ENCODE results near the gene TMA7B.

TMA7B gene

DNA sequence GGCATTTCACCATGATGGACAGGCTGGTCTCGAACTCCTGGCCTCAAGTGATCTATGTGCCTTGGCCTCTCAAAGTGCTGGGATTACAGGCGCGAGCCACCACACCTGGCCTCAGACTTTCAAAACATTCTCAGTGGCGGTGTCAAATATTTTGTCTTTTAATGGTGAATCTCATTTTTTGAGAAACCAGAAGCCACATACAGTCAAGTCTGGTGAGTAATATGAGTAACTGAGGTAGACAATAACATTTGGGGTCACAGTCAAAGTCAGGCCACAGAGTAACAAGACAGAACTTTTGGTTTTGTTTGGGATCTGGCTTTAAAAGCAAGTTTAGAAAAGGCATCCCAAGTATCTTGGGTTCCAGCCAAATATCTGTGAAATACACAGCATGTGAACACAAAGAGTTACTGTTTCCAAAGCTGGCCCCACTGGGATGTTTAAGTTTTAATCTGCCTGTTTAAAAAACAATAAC lies 5.6 kb upstream of the TMA7B start:
- DNase-seq, result no peak

DNA sequence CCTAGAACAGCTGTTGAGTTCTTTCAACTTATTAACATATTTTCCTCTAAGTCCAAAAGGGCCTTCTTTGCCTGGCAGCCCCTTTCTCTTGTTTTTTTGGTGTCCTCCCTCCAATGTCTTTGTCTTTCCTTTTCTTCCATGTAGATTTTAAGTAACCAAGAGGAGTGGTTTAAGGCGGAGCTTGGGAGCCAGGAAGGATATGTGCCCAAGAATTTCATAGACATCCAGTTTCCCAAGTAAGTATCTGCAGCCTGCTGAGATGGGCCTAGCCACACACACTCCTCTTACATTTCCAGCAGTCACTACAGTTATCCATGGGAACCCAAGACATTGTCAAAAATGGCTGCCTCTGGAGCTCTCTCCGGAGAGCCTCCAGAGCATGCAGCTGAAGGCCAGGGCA lies 4.5 kb upstream of the TMA7B start:
- no peak for DNase-seq

DNA sequence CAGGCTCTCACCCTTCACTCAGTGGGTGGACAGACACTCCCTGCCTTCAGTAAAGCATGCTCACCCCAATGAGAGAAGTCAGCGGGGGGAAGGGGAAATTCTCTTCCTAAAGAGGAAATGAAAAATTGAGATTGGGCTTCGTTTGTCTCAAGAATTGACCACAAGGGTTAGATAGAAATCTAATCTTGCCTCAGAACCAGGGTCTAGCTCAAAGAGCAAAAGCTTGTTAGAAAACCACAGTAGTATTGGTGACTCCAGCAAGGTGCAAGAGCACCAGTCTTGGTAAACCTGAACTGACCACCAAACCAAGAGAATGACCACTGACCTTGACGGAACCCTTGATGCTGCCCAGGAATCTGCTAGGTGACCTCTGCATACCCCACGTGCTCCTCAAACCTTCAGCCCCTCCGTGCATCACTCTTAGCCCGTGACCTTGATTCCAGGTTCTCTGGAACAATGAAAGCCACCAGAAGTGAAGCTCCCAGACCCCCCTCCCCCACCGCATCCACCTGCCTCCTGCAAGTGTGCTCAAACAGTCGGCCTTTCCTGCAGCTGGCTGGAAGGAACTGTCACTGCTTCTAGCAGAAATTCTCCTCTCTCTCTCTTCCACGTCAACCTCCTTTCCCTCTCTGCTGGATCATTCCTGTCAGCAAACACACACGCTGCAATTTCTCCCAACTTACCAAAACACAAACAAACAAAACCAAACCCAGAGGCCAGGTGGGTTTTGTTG lies 3.1 kb upstream of the TMA7B start:
- no peak for DNase-seq

DNA sequence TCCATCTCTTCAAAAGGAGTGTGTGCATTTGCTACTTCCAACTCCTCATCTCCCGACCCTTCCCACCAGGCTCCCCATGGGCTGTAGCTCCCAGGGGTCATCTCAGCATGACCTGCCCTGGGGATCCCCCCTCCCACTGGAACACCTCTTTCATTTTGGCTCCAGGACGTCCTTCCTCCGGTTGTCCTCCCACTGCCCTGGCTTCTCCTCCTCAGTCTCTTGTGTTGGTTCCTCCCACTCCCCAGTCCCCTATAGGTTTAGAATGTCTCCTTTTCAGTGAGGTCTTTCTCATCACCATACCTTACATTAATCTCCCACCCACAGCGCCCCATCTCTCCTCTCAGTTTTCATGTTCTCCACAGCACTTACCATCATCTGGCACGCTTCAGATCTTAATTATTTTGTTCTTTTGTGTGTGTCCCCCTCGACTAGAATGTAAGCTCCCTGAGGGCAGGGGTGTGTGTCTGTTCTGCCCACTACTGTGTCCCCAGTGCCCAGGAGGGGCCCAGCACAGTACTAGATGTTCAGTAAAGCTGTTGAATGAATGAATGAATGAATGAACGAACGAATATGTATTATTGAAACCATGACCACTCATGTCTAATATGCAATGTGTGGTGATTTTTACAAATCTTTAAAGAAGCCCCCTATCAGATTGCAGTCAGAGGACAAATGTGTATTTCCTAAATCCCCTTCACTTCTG lies 2.0 kb upstream of the TMA7B start:
- DNase-seq, result no peak

DNA sequence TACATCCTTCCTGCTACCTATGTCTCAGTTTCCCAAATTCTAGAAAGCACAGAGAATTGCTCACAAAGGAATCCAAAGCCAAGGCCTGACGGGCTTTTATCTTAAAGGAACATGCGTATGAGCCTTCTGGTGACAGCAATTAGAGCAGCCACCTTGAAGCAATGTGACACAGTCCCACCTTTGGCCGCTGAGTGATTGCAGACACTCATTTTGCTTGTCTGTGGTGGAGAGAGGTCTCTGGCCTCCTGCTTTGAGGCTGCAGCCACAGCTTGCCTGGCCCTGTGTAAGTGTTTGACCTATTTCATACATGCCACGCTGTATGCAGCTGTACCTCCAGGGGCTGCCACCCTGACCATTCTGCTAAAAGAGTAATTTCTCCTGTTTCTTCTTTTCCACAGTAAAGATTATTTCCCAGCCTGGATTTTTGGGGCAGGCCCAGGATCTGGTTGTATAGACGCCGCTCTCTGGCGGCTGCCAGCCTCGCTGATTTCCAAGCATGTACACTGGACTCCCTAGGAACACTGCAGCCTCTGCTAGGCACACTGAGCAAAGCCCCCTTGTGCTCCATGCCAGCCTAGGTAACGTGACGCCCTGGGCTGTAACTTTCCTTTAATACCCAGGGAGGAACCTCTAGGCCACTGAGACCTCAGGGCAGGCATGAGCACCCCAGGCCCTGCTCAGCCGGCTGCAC lies 1.1 kb upstream of the TMA7B start:
- DNase-seq, result no peak

DNA sequence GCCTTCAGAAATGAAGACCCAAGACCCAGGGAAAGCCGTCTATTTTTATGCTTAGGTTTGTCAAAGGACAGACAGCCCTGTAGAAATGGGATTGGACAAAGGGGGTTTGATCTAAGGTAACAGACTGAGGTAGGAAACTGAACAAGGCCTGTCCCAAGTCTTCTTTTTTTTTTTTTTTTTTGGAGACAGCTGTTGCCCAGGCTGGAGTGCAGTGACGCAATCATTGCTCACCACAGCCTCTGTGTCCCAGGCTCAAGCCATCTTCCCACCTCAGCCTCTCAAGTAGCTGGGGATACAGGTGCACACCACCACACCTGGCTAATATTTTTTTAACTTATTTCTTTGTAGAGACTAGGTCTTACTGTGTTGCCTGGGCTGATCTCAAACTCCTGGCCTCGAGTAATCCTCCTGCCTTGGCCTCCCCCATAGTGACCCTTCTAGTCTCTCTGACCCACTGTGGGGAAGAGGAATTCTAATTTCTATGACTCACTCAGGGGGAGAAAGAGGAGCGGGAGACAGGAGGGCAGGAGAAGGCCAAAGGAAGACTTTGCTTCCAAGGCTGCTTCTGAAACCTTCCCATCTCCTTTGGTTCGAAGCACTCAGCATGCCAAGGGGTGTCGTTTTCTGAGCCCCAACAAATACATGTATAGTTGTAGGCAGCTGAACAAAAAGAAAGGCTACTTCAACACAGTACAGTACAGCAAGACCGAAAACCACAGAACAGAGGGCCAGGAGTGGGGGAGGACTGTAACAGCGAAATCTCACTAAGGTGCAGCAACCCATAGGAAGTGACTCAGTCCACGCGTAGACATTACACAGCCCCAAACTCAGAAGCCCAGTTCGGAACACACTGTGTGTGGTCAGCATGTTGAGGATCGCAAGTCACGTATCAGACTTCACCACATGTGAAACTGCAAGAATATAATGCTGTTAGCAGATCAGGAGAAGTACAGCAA lies 872 bp downstream of the TMA7B start:
- DNase-seq, result no peak

DNA sequence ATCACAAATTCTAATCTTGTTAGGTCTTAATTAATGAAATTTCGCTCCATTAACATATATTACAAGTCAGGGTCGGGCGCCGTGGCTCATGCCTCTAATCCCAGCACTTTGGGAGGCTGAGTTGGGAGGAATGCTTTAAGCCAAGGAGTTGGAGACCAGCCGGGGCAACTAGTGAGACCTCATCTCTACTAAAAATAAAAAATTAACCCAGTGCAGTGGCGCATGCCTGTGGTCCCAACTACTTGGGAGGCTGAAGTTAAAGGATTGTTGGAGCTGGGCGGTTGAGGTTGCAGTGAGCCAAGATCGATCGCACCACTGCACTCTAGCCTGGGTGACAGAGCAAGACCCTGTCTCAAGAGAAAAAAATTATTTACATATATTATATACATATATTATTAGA lies 1.9 kb downstream of the TMA7B start:
- no peak for DNase-seq

DNA sequence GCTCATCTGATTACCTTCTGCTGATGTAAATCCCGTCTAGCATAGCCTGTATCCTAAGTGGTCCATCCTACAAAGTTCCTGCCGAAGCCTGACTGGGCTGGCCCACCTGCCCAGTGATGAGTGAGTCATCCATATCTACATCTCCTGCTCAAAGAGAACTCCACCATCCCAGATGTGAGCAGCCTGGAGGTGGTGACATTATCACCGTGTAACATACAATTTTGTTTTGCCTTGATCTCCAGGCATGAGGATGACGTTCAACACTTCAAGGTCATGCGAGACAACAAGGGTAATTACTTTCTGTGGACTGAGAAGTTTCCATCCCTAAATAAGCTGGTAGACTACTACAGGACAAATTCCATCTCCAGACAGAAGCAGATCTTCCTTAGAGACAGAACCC lies 5.6 kb downstream of the TMA7B start:
- no peak for DNase-seq

DNA sequence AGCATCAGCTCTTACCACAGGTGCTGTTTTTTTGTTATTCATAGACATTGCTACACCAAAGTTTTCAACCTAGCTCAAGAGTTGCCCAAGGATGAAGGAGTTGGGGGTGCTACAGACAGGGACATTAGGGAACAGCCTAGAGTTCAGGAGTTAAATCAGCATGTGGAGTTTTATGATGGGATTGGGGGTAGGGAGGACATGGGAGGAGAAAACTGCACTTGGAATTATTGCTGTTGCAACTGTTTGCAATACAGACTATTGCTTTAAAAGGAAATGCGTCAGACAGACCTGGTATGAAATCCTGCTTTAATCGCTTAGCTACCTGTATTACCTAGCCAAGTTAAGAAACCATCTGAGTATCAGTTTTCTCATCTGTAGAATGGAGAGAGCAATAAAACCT lies 6.3 kb downstream of the TMA7B start:
- DNase-seq, result no peak

DNA sequence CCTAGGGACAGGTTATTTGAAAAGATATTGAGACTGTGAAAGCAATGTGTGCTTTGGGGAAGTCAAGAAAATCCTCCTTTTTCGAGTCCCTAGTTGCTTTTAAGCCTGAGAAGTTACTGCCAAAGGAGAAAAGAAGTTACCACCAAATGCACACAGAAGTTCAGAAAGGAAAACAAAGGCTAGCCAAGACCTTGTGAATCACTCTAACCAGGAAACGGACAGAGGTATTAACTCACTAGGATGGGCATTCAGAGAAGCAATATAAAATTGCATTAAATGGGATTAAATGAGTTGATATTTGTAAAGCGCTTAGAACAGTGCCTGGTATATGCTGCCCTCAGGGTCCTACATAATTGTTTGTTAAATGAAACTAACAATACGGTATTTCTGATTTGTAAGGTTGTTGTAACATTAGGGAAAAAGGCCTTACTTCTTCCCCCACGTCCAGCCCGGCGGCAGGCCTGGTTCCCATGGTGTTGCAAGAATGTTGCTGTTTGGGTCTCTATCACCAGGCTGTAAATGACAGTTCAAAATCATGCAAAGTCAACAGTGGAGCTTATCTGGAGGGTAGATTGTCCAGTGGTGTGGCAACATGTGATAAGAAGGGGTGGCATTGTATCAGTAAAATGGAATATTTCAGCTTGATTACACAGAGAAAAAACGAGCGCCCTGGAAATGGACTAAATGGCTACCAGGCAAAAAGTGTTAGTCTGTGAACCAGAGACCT lies 7.1 kb downstream of the TMA7B start:
- no peak for DNase-seq

DNA sequence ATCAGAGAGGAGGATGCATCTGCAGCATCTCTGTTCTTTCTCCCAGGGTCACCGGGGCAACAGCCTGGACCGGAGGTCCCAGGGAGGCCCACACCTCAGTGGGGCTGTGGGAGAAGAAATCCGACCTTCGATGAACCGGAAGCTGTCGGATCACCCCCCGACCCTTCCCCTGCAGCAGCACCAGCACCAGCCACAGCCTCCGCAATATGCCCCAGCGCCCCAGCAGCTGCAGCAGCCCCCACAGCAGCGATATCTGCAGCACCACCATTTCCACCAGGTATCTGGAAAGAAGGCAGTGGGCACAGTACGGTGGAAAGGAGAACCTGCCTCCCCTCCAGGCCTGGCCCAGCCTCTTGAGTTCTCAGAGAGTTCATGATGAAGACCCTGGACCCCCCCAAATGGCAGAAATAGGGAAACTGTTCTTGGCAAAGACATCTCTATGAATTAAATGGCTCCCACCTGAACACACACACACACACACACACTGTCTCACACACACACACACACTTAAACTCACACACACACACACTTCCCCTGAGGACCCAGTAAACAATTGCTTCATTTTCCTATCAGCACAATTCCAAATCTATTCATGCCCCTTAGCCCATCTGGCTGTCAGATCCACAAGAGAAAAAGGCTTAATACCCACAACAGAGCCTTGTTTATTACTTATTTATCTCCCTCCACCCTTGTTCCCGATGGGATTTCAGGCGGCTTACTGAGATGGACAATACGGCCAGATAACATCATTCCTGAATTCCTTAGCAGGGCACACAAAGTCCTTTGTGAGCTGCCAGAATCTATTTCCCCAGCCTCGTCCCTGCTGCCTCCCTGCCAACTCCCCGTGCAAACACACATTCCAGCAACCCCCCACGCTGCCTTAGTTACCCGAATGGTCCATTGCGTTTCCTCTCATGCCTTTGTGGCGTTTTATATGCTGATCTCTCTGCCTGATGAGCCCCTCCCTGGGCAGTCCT lies 8.1 kb downstream of the TMA7B start:
- no peak for DNase-seq

DNA sequence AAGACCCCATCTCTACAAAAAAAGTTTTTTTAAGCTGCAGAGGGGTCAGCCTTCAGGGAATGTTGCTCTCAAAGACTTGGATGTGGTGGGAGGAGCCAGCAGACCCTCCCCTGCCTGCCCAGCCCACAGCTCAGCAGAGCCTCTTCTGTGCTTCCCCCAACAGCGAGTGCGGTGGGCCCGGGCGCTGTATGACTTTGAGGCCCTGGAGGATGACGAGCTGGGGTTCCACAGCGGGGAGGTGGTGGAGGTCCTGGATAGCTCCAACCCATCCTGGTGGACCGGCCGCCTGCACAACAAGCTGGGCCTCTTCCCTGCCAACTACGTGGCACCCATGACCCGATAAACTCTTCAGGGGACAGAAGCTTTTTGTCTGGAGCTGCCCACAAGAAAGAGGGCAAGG lies 10.5 kb downstream of the TMA7B start:
- no peak for DNase-seq

DNA sequence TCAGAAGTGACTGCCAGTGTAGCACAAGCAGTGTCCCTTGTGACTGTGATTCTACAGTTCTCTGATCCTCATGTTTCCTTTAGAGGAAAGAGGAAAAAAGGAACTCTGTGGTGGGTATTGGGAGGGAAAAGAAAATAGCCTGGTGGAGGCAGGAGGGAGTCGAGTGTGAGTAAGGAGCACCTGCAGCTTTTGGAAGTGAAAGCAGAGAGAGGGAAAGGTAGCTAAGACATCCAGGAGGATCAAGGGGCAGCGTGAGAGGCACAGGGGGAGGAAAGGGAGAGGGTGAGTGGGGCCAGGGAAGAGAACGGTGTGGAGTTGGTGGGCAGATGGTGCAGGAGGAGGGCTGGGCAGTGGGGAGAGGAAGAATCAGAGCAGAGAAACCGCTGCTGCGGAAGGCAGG lies 12.4 kb downstream of the TMA7B start:
- DNase-seq, result no peak

DNA sequence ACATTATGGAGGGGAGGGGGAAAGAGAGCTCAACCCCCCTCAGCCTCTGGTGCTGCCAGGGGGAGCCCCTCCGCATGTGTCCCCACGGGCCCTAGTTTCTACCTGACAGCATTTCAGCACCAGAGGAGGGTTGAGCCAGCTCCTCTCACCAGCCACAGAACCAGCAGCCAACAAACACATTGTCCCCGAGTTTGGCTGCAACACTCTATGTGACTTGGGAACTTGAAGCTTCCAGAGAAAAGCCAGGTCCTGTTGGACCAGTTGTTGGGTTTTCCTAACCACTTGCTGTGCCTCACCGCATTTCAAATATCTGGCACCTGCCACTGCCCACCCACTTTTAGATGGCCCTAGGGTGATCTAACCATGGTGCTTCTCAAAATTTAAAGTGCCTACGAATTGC lies 13.5 kb downstream of the TMA7B start:
- DNase-seq, result no peak

DNA sequence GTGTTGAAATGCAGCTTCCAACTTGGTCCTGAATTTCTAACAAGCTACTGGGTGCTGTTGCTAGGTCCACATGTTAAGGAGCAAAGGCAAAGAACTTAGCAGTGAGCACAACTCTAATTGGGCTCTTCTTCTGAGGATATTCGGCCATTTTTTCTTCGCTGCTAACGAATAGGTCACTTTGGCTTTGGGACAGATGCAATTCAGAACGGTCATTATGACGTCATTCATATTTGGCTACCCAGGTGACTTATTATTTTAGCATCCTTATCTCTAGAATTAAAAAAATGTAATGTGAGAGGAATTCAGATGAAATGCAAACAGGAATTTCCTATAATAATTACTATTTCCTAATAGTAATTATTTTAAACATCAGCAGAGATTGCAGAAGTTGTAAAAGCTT lies 13.9 kb downstream of the TMA7B start:
- DNase-seq, result no peak

DNA sequence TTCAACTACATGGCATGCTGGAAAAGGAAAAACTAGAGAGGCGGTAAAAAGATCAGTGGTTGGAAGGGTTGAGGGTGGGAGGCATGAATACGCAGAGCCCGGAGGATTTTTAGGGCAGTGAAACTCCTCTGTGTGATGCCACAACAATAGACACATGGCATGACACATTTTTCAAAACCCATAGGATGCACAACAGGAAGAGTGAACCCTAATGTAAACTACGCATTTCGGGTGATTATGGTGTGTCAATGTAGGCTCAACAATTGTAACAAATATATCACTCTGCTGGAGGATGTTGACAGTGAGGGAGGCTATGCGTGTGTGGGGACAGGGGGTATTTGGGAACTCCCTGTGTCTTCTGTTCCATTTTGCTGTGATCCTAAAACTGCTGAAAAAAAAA lies 18.9 kb downstream of the TMA7B start:
- DNase-seq, result no peak

DNA sequence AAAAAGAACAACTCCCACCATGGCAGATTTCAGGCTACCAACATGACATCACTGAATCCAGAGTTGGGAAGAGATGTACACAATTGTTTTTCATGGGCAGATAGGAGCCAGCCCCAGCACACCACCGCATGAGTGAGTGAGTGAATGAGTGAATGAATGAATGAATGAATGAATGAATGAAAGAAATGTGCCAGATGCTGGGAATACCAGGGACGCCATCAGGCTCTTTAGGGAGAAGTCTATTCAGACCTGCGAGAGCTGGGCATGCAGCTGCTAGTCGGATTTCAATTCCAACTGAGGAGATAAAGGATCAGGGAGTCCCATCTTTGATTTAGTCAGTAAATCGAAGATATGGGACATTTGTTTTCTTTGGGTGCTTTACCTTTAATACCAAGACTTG lies 19.3 kb downstream of the TMA7B start:
- no peak for DNase-seq

DNA sequence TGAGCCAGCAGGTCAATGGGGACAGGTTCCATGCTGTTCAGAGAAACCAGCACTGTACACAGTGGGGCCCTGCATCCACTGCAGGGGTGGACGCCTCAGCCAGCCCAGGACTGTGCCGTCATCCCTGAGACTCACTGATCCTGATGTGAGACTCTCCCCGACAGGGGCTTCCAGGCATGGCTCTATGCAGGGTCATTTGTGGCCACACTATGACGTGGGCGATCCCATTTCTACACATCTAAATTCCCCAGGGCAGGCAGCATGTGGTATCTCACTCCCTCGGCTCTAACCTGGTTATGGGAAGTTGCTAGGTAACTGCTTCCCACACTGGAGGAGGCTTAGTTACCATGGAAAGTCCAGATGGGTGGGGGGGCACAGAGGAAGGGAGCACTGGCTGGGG lies 20.4 kb downstream of the TMA7B start:
- no peak for DNase-seq

DNA sequence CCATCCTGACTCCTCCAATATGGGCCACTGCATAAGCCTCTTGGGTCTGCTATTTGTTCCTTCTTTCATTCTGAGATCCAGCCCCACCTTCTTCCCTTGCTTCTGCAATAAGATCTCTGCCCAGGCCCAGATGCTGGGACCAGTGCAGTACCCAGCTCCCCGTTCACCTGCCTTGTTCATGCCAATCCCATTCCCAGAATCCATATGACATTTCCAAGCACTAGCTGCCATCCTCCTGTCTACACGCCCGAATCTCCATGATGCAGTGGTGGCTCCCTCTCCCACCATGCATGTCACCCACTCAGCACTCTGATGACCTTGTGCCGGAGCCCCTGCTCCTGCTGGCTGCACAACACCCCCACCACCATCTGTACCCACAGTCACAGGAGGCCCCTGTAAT lies 23.1 kb downstream of the TMA7B start:
- no peak for DNase-seq

DNA sequence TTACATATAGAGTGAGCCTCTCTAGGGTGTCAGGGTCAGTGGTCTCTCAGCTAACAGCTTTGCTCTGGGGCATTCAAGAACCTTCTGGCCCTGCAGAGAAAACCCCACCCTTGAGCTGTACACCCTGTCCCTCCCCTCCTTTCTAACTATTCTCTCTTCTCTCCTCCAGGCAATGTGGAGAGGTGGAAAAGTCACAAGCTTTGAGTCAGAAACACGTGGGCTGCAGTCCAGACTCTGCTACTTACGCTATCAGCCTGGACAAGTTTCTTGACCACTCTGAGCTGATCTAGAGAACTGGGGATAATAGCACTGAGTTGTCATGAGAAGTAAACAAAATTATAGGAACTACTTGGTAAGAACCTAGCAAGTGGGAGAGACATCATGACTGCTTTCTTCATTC lies 23.8 kb downstream of the TMA7B start:
- no peak for DNase-seq

DNA sequence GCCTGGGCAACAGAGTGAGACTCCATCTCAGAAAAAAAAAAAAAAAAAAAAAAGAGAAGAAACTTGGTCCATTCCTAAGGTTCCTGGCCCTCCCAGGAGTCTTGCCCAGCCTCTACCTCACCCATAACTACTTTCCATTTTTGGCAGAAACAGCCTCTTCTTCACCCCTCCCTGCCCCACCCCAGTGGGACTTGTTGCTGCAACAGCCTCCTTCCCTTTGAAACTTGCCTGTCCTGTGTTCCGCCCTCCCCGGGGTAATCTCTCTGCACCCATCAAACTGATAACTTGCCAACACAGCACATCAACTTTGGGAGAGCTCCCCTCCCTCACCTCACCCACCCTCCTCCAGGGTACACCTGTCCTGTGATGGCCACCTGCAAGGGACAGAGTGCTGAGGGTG lies 24.5 kb downstream of the TMA7B start:
- no peak for DNase-seq
